ENCODE data around the gene ECM2.

The ECM2 gene

GRCh38 chr9:92527291-92527828 lies 8.4 kb downstream of the ECM2 start:
- no peak for DNase-seq

DNA sequence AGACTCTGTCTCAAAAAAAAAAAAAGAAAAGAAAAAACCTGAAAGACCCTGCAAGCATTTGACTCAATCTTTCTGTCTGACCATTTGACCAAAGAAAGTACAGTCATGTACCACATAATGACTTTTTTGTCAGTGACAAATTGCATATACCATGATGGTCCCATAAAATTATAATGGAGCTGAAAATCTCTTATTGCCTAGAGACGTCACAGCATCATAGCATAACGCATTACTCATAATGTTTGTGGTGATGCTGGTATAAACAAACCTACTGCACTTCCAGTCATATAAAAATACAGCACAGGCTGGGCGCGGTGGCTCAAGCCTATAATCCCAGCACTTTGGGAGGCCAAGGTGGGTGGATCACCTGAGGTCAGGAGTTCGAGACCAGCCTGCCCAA lies 10.5 kb downstream of the ECM2 start:
- DNase-seq = no peak

GRCh38 chr9:92524881-92525280 lies 10.9 kb downstream of the ECM2 start:
- no peak for DNase-seq

- DNase-seq = no peak
Measured at GRCh38 chr9:92522983-92523970, 12.5 kb downstream of the ECM2 start.

DNA sequence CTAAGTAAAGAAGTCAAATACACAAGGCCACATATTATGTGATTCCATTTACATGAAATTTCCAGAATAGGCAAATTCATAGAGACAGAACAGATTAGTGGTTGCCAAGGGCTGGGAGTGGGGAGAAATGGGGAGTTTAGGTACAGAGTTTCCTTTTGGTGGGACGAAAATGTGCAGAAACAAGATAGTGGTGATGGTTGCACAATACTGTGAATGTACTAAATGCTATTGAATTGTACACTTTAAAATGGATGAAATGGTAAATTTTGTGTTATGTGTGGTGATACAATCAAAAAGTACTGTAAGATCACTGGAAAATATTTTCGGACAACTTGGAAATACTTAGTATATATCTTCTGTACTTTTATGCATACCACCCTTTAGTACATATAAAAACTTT lies 15.0 kb downstream of the ECM2 start:
- DNase-seq = no peak

DNA sequence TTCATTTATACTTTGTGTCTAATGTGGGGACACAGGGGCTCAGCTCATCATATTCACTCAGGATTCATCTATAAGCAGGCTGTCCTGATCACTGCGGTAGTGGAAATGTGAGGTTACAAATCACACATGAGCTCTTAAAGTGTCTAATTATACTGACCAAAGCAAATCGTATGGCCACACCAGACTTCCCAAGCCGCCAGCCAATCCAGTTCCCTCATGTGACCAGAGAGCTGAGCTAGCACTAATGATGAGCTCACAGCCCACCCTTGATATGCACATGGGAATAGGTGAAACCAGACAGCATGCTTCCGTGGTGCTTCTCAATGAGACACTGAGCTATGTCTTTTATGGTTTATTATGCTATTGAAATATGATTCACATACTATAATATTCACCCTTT lies 17.6 kb downstream of the ECM2 start:
- DNase-seq = no peak

- DNase-seq = no peak
Measured at GRCh38 chr9:92517046-92517445, 18.7 kb downstream of the ECM2 start.

- no peak for DNase-seq
Measured at GRCh38 chr9:92516521-92516920, 19.3 kb downstream of the ECM2 start.

- no peak for DNase-seq
Measured at GRCh38 chr9:92514635-92515034, 21.2 kb downstream of the ECM2 start.

- no peak for DNase-seq
Measured at GRCh38 chr9:92513349-92513748, 22.4 kb downstream of the ECM2 start.

DNA sequence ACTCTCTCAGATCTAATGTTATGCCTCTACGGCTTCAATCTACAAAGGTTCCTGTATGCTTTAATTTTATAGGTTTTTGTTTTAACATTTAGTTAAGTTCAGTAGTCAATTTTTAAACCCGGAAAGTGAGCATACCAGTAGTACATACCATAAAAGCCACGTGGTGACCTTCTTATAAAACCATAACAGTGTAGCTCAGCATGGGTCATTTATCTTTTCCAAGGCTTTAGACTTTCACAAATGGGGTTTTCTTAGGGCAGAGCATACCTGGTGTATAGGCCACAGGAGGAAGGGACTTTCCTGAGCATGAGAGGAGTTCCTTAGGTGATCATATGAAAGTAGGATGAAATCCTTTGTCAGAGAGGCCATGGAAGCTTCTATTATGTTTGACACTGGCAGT lies 23.2 kb downstream of the ECM2 start:
- no peak for DNase-seq

DNA sequence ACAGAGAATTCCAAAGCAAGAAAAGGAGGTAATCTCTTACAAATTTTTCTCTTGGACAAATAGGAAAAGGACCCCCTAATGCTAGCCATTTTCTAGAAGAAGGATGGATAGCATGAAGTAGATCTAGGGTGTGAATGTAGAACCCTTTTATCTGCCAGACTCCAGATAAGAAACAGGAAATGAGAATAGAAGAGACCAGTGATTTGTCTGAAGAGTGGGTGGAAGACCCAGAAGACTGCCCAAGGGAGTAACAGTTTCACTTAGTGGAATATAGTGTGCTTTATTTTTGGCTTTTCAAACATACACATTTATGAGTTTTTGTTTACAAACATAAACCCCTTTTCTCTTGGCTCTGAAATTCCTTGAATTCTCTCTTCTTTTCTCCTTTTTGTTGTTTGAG lies 25.0 kb downstream of the ECM2 start:
- DNase-seq = no peak

DNA sequence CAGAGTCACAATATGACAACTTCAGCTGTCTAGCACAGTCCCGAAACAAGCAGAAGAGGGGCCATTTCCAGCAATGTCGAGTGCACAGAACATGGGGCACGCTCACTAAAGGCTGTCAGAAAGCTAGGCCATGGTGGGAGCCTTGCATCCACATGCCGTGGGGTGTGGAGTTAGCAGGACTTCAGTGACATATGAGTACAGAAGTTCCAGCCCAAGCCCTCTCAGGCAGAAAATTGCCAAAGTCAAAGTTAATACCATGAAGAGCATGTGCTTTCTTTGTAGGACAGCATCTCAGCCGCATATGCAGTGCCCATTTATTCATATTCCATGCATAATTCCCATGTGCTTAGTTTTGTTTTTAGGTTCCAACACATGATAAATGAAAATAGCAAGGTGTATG lies 26.7 kb downstream of the ECM2 start:
- DNase-seq = no peak

- no peak for DNase-seq
Measured at GRCh38 chr9:92508018-92508820, 27.6 kb downstream of the ECM2 start.

DNA sequence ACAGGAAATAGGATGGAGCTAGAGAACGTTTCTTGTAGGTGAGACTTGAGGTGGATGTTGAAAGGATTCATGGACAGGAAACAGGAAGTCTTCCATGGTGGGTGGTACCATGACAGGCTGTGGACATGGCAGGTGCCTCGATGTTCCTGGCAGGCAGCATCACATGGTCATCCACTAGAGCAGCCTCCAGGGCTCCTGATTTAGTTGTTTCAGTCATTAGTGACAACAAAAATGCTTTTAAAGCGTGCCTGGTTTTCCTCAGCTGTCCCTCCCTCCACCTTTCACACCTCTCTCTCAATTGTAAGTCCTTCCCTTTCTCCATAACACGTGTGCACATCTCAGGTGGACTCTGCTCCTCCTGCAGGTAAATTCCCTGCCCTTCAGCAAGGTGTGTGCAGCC lies 28.3 kb downstream of the ECM2 start:
- DNase-seq = no peak

- no peak for DNase-seq
Measured at GRCh38 chr9:92507005-92507404, 28.8 kb downstream of the ECM2 start.

DNA sequence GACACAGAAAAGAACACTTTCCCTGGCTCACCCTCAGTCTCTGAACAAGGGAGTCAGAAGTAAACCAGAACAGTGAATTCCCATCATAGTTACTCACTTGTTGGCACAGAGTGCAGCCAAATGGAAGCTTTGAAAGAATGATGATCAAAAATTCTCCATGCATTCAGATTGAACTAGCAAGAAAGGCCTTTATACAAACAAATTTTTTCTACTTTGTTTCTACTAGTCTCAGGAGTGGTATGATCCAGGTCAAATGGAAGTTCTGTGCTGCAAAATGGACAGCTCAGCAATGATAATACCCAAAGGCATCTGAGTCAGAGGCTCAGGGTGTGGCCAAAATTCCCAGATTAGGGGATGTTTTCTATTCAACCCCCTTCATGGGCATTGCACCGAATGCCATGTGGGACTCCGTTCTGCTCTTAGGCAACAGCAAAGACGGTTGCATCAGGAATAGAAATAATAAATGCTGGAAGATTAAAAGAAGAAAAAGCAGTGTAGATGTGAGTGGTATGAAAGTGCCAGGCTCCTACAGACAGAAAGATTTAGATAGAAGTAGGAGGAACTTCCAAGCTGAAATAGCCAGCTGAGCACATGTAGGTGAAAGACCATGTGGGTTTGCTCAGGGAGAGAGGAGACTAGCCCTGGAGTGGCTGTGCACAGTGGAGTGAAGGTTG lies 29.5 kb downstream of the ECM2 start:
- no peak for DNase-seq

DNA sequence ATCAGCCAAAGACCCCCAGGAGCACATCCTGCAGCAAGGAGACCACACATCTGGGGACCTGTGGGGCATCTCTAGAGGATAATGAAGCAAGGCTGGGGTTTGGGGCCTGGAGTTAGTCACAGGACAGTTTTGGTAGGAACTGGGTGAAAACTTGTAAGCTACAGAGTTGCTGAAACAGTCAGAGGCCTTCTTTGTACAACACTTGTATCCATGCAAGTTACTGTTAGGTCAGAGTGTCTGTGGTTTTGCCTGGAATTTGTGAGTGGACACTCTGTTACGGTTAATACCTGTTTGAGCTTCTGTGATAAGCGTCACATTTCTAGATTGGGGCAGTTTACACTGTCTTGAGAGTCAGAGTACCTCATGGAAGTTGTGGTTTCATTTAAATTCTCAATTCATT lies 30.9 kb downstream of the ECM2 start:
- no peak for DNase-seq

- DNase-seq = no peak
Measured at GRCh38 chr9:92503156-92503555, 32.6 kb downstream of the ECM2 start.

- DNase-seq = peak; percentile 49
Measured at GRCh38 chr9:92501671-92502393, 34.0 kb downstream of the ECM2 start.

GRCh38 chr9:92500725-92501124 lies 35.1 kb downstream of the ECM2 start:
- DNase-seq = no peak

- DNase-seq = no peak
Measured at GRCh38 chr9:92499701-92500100, 36.1 kb downstream of the ECM2 start.
